LNCAP (cell line): ENCODE data around the gene MTARC2.

ENCODE experiments used
- TF ChIP-seq, protein P1 (sequence below): fragments of 450-650 bp; IDR thresholded peaks from 2 replicates; pipeline ENCODE4 v1.5.1; 2017; ENCODE audit warnings: mild to moderate bottlenecking

The MTARC2 gene

GRCh38 chr1:220786337-220787068 is 38.4 kb downstream of the MTARC2 start, which contains the start of gene MTARC1:
TSS of gene MTARC1 (plus strand) at chr1:220786913. CDS start at chr1:220786945, 32 bp downstream.
- TF ChIP-seq, protein P1, sequence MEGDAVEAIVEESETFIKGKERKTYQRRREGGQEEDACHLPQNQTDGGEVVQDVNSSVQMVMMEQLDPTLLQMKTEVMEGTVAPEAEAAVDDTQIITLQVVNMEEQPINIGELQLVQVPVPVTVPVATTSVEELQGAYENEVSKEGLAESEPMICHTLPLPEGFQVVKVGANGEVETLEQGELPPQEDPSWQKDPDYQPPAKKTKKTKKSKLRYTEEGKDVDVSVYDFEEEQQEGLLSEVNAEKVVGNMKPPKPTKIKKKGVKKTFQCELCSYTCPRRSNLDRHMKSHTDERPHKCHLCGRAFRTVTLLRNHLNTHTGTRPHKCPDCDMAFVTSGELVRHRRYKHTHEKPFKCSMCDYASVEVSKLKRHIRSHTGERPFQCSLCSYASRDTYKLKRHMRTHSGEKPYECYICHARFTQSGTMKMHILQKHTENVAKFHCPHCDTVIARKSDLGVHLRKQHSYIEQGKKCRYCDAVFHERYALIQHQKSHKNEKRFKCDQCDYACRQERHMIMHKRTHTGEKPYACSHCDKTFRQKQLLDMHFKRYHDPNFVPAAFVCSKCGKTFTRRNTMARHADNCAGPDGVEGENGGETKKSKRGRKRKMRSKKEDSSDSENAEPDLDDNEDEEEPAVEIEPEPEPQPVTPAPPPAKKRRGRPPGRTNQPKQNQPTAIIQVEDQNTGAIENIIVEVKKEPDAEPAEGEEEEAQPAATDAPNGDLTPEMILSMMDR = peak; percentile 47; the same call in 1 of the 2 replicates

- TF ChIP-seq, protein P1 = no peak; the same call in 1 of the 2 replicates
Measured at GRCh38 chr1:220787069-220787619, 39.0 kb downstream of the MTARC2 start.

GRCh38 chr1:220788900-220789299 is 40.8 kb downstream of the MTARC2 start:
- TF ChIP-seq, protein P1 = no peak

DNA sequence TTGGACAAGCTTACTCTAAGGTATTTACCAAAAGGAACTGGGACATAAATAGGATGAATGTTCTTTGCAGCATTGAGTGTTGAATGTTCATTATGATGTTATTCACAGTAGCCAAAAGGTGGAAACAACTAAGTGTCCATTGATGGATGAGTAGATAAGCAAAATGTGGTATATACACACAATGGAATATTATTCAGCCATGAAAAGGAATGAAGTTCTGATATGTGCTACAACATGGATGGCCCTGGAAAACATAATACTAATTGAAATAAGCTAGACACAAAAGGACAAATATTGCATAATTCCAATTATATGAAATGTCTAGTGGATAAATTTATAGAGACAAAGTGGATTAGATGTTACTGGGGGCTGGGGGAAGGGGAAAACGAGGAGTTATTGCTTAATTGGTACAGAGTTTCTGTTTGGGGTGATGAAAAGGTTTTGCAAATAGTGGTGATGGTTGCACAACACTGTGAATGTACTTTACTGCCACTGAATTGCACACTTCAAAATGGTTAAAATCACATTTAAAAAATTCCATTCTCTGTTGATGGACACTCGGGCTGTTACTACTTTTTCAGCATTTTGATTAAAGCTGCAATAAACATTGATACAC is 41.5 kb downstream of the MTARC2 start:
- TF ChIP-seq, protein P1 = no peak

GRCh38 chr1:220791285-220791684 is 43.2 kb downstream of the MTARC2 start:
- TF ChIP-seq, protein P1 = no peak

DNA sequence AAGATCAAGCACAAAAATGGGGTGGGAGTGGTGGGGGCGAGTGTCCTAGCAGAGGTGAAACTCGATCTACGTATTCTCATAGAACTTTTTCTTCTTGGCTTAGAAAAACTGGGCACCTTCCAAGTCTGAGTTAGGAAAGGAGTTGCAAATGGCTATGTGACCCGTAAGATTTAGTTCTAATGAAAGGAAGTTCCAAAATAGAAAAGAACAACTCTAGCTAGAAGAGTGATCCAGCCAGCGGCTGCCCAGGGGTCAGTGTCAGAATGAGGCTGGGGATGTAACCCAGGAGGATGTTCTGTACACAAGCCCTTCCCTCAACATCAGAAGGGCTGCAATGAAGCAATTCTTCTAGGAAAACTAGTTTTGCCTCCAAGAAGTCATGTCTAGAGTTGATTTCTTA is 43.8 kb downstream of the MTARC2 start:
- TF ChIP-seq, protein P1 = no peak

DNA sequence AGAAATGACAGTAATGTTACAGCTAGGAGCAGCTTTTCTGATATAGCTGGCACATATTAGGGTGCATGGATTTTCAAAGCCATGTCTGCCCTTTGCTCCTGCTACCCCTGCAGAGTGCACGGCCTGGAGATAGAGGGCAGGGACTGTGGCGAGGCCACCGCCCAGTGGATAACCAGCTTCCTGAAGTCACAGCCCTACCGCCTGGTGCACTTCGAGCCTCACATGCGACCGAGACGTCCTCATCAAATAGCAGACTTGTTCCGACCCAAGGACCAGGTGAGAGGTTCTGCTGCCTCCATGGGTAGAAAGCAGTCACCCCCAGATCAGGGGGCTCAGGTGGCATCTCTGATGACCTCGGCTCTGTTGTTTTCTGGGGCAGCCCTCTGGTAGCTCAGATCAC is 48.4 kb downstream of the MTARC2 start:
- TF ChIP-seq, protein P1 = no peak
